GM23338 (cell line): ENCODE measurements around the gene RPN1.

Source experiments
- CREB1 ChIP-seq: fragments of 250-450 bp; sonication (Bioruptor Pico); IDR thresholded peaks from 2 replicates; pipeline ENCODE4 v1.5.0; 2020; ENCODE audit warnings: low read depth, mild to moderate bottlenecking, moderate library complexity
- CTCF ChIP-seq, 2 experiments: fragments of 200-600 bp in 1 of 2; sonication (generic) in 1 of 2; conservative IDR thresholded peaks; 2 replicates each; pipeline versions ENCODE4 v1.5.1 to v1.6.1; 2016 to 2017; ENCODE audit warnings: antibody characterized with exemption in 2 of 2, low read depth in 2 of 2, mild to moderate bottlenecking in 2 of 2, moderate library complexity in 1 of 2
- ETS1 ChIP-seq: IDR thresholded peaks from 2 replicates; pipeline ENCODE4 v1.6.1; 2016; ENCODE audit warnings: antibody characterized with exemption
- EZH2 ChIP-seq: fragments of 200-600 bp; sonication (generic); IDR thresholded peaks from one replicate; pipeline ENCODE4 v1.8.0; 2017; ENCODE audit warnings: antibody characterized with exemption, mild to moderate bottlenecking, low read depth; ENCODE audit not compliant: unreplicated experiment
- EZH2phosphoT487 ChIP-seq: fragments of 200-600 bp; sonication (generic); IDR thresholded peaks from one replicate; pipeline ENCODE4 v1.8.1; 2018; ENCODE audit warnings: antibody characterized with exemption; ENCODE audit not compliant: unreplicated experiment
- JUNB ChIP-seq: IDR thresholded peaks from one replicate; pipeline ENCODE4 v1.6.1; 2016; ENCODE audit warnings: antibody characterized with exemption; ENCODE audit not compliant: unreplicated experiment
- NANOG ChIP-seq: IDR thresholded peaks from 2 replicates; pipeline ENCODE4 v1.6.1; 2016; ENCODE audit warnings: antibody characterized with exemption, borderline replicate concordance
- POLR2AphosphoS5 ChIP-seq: IDR thresholded peaks from 2 replicates; pipeline ENCODE4 v1.6.1; 2016; ENCODE audit warnings: antibody characterized with exemption, low read depth
- ZNF114 ChIP-seq: fragments of 250-450 bp; sonication (Bioruptor Pico); IDR thresholded peaks from 2 replicates; pipeline ENCODE4 v1.5.0; 2020; ENCODE audit warnings: mild to moderate bottlenecking, moderate library complexity
- ZNF331 ChIP-seq: fragments of 250-450 bp; sonication (Bioruptor Pico); IDR thresholded peaks from 2 replicates; pipeline ENCODE4 v1.5.0; 2020; ENCODE audit warnings: low read depth, mild to moderate bottlenecking, moderate library complexity
- TF ChIP-seq, protein P1 (sequence below): IDR thresholded peaks from one replicate; pipeline ENCODE4 v1.6.1; 2018; ENCODE audit warnings: antibody characterized with exemption; ENCODE audit not compliant: unreplicated experiment

DNA sequence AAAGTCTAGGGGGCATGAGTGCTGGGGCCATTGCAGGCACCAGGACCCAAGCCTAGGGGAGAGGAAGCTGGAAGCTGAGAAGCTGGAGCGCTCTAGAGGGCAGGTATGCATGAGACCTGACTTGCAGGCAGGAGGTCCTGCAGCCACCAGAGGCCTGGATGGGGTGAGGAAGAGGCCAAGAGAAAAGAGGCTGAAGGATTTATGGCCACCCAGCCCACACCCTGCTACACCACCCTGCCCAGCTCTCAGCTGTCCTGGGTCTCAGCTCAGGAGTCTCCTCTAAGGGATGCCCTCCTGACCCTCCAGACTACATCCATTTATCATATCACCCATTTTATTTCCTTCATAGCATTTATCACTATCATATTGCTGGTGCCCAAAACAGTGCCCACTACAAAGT lies 36.5 kb downstream of the RPN1 start:
- TF ChIP-seq CTCF (conservative IDR thresholded peaks at IDR 0.05; ENCODE audit: low read depth in 2 of 2) (no peak), ZNF114 (no peak), EZH2 (no peak), POLR2AphosphoS5 (no peak), EZH2phosphoT487 (no peak), ETS1 (no peak), JUNB (no peak), ZNF331 (CRISPR knock-in tag) (no peak), CREB1 (CRISPR knock-in tag) (no peak), NANOG (no peak)
- TF ChIP-seq, protein P1, sequence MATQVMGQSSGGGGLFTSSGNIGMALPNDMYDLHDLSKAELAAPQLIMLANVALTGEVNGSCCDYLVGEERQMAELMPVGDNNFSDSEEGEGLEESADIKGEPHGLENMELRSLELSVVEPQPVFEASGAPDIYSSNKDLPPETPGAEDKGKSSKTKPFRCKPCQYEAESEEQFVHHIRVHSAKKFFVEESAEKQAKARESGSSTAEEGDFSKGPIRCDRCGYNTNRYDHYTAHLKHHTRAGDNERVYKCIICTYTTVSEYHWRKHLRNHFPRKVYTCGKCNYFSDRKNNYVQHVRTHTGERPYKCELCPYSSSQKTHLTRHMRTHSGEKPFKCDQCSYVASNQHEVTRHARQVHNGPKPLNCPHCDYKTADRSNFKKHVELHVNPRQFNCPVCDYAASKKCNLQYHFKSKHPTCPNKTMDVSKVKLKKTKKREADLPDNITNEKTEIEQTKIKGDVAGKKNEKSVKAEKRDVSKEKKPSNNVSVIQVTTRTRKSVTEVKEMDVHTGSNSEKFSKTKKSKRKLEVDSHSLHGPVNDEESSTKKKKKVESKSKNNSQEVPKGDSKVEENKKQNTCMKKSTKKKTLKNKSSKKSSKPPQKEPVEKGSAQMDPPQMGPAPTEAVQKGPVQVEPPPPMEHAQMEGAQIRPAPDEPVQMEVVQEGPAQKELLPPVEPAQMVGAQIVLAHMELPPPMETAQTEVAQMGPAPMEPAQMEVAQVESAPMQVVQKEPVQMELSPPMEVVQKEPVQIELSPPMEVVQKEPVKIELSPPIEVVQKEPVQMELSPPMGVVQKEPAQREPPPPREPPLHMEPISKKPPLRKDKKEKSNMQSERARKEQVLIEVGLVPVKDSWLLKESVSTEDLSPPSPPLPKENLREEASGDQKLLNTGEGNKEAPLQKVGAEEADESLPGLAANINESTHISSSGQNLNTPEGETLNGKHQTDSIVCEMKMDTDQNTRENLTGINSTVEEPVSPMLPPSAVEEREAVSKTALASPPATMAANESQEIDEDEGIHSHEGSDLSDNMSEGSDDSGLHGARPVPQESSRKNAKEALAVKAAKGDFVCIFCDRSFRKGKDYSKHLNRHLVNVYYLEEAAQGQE = no peak
